Lower leg skin (tissue), 3 donors: ENCODE results near the gene UBAC2.

Experiments
- CTCF ChIP-seq, 3 donors: fragments of 450-650 bp; IDR thresholded peaks; one replicate each; pipeline ENCODE4 v1.5.1; 2016; ENCODE audit warnings: antibody characterized with exemption in 3 of 3, mild to moderate bottlenecking in 3 of 3, moderate library complexity in 2 of 3
- POLR2A ChIP-seq, 2 donors: fragments of 450-650 bp; IDR thresholded peaks; one replicate each; pipeline ENCODE4 v1.6.1; 2016 to 2017; ENCODE audit warnings: antibody characterized with exemption in 2 of 2, mild to moderate bottlenecking in 1 of 2, moderate library complexity in 1 of 2

- TF ChIP-seq POLR2A (IDR thresholded peaks at IDR 0.05) (no peak), CTCF (IDR thresholded peaks at IDR 0.05) (no peak)
These were observed 219.1 kb downstream of the UBAC2 start for GRCh38 chr13:99419591-99420243.
